ENCODE measurements around the gene CEP128.

GRCh38 chr14:80624581-80624980 is 317.0 kb downstream of the CEP128 start:
- TF ChIP-seq CTCF (IDR thresholded peaks at IDR 0.05) (no peak), POLR2A (IDR thresholded peaks at IDR 0.05) (no peak)
